HL-60 (cell line): ENCODE results near the gene CLDN11.

ENCODE experiments used
- DNase-seq, 2 experiments: peaks; one replicate each; pipeline ENCODE4 v3.0.0-alpha.2; 2010 to 2020; ENCODE audit warnings: low read depth in 1 of 2, low spot score in 1 of 2
- H3K27ac ChIP-seq: fragments of 250-450 bp; sonication (Bioruptor Pico); replicated peaks from 2 replicates; pipeline ENCODE4 v1.5.1; 2020; ENCODE audit warnings: mild to moderate bottlenecking, moderate library complexity
- H3K27me3 ChIP-seq: fragments of 250-450 bp; sonication (Bioruptor Pico); 2 replicates; pipeline ENCODE4 v1.5.1; 2021; ENCODE audit warnings: mild to moderate bottlenecking, moderate library complexity; ENCODE audit not compliant: insufficient read depth, poor library complexity, severe bottlenecking
- H3K4me3 ChIP-seq: replicated peaks from 2 replicates; pipeline ENCODE4 v1.5.1; 2011; ENCODE audit warnings: mild to moderate bottlenecking, control low read depth, low read length; ENCODE audit not compliant: insufficient read depth
- CTCF ChIP-seq: IDR thresholded peaks from one replicate; pipeline ENCODE4 v1.5.1; 2011; ENCODE audit warnings: low read length, control low read depth, inconsistent platforms; ENCODE audit not compliant: insufficient read depth
- GABPA ChIP-seq: IDR thresholded peaks from 2 replicates; pipeline ENCODE4 v1.6.1; 2012; ENCODE audit warnings: low read depth
- POLR2AphosphoS5 ChIP-seq: IDR thresholded peaks from 2 replicates; pipeline ENCODE4 v1.6.1; 2012; ENCODE audit warnings: low read depth
- REST ChIP-seq: IDR thresholded peaks from 2 replicates; pipeline ENCODE4 v1.6.1; 2012; ENCODE audit warnings: low read depth; ENCODE audit not compliant: insufficient replicate concordance
- SPI1 ChIP-seq: IDR thresholded peaks from 2 replicates; pipeline ENCODE4 v1.6.1; 2012; ENCODE audit warnings: low read depth, mild to moderate bottlenecking, borderline replicate concordance

Gene CLDN11

GRCh38 chr3:170428095-170428494, 9.4 kb downstream of the CLDN11 start:
- Histone ChIP-seq H3K27me3 (no peaks in the 10 kb centered on the region), H3K27ac (no peak overlapping the region), H3K4me3 (no peak overlapping the region)
- TF ChIP-seq REST, result no peak
- TF ChIP-seq CTCF, result no peak
- no peak for TF ChIP-seq GABPA
- no peak for TF ChIP-seq SPI1
- TF ChIP-seq POLR2AphosphoS5, result no peak
- no peak for DNase-seq

GRCh38 chr3:170429050-170429449, 10.4 kb downstream of the CLDN11 start:
- DNase-seq, result no peak
- no peak overlapping the region for H3K4me3 ChIP-seq

GRCh38 chr3:170431054-170431453, 12.4 kb downstream of the CLDN11 start:
- H3K27ac ChIP-seq, result no peak overlapping the region
- no peak overlapping the region for H3K4me3 ChIP-seq
- no peak for DNase-seq
- H3K27me3 ChIP-seq, result peaks cover 2% of the 10 kb centered on the region
- TF ChIP-seq POLR2AphosphoS5 (no peak), CTCF (no peak), REST (no peak), SPI1 (no peak), GABPA (no peak)

More at GRCh38 chr3:170429050-170429449, 10.4 kb downstream of the CLDN11 start:
- Histone ChIP-seq H3K27me3 (no peaks in the 10 kb centered on the region), H3K27ac (no peak overlapping the region)
- TF ChIP-seq GABPA (no peak), REST (no peak), CTCF (no peak), POLR2AphosphoS5 (no peak), SPI1 (no peak)
